Ectodermal cell (in vitro differentiated cells): Measurements from ENCODE around the gene INTS11.

ENCODE experiments used
- H3K27ac ChIP-seq: 2 replicates; pipeline ENCODE4 v1.7.0; 2013; ENCODE audit warnings: mild to moderate bottlenecking, low read depth, low read length; ENCODE audit not compliant: insufficient read depth, poor library complexity, severe bottlenecking
- H3K27me3 ChIP-seq: 2 replicates; pipeline ENCODE4 v1.7.0; 2013; ENCODE audit warnings: mild to moderate bottlenecking, low read length; ENCODE audit not compliant: insufficient read depth, control insufficient read depth, poor library complexity, severe bottlenecking
- H3K36me3 ChIP-seq: one replicate; pipeline ENCODE4 v1.7.0; 2013; ENCODE audit warnings: low read length; ENCODE audit not compliant: control insufficient read depth, insufficient read depth
- H3K4me1 ChIP-seq: one replicate; pipeline ENCODE4 v1.7.0; 2013; ENCODE audit warnings: low read length; ENCODE audit not compliant: control insufficient read depth, insufficient read depth
- H3K4me3 ChIP-seq: 2 replicates; pipeline ENCODE4 v1.7.0; 2013; ENCODE audit warnings: low read depth, low read length, control low read depth; ENCODE audit not compliant: insufficient read depth
- H3K9me3 ChIP-seq: 2 replicates; pipeline ENCODE4 v1.7.0; 2013; ENCODE audit warnings: mild to moderate bottlenecking, low read length, moderate library complexity; ENCODE audit not compliant: control insufficient read depth
- WGBS, 2 experiments: methylation state at CpG; one replicate each; pipeline ENCODE4 v1.1.7; 2013; ENCODE audit warnings: missing lambda C conversion rate in 2 of 2; 5-methylcytosine and 5-hydroxymethylcytosine counted together

The INTS11 gene

DNA sequence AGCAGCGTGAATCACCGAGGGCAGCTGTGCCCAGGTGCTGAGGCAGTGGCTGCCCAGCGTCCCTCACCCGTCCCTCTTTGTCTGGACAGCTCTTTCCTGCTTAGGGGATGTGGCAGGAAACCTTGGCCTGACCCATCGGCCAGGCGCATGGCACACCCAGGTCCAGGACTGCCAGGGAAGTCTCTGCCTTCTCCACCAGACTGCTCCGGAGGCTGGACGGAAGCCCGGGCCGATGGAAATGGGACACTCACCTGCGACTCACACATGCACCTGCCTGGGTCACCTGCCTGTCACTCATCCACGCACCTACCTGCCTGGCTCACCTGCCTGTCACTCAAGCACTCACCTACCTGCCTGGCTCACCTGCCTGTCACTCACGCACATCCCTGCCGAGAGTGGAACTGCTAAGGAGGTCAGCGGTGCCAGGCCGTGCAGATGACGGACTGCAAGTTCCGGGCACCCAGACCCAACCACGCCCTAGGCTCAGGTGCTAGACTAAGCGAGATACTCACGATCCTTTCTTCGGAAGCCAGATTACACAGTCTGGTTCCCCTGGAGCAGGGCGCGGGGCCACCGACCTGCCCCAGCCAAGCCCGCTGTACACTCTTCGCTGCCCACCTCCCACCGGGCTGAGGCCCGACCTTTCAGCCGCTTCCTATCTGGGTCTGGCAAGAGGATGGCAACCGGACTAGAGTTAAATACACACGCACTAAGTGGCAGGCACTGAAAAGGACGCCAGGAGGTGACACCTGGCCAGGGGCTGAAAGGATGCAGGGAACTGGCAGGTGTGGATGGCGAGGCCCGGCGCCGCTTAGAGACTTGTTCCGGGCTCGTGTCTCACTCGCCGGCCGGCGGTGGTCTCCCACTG is 51.9 kb downstream of the INTS11 start:
- H3K4me3 ChIP-seq: peak overlapping the region; percentile 97
- H3K27me3 ChIP-seq: no peaks in the 10 kb centered on the region
- H3K27ac ChIP-seq: no peak overlapping the region
- no peaks in the 10 kb centered on the region for H3K9me3 ChIP-seq
- peaks cover 5% of the 10 kb centered on the region for H3K36me3 ChIP-seq
- WGBS, 2 experiments: 57% methylated on average over 43 of the region's 43 CpGs
- peaks cover 22% of the 10 kb centered on the region for H3K4me1 ChIP-seq

DNA sequence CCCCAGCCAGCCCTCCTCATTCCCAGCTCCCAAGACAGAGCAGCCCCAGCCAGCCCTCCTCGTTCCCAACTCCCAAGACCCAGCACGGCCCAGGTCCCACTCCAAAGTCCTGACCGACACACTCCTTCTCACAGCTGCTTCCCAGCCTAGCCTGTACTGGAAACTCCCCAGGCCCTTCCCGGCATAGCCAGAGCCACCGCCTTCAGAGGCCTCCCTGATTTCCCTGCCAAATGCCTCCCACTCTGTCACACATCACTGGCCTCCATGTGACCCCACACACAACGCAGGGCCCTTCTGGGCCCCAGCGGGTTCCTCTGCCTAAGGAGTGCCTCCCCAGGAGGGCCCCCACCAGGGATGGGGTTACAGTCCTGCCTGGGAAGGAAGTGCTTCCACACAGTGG is 53.6 kb downstream of the INTS11 start:
- WGBS, 2 experiments: 92 to 95% methylated on average over 7 of the region's 7 CpGs
- Histone ChIP-seq H3K4me1 (peaks cover 22% of the 10 kb centered on the region), H3K4me3 (no peak overlapping the region), H3K36me3 (peaks cover 9% of the 10 kb centered on the region), H3K27me3 (no peaks in the 10 kb centered on the region), H3K27ac (no peak overlapping the region), H3K9me3 (no peaks in the 10 kb centered on the region)

DNA sequence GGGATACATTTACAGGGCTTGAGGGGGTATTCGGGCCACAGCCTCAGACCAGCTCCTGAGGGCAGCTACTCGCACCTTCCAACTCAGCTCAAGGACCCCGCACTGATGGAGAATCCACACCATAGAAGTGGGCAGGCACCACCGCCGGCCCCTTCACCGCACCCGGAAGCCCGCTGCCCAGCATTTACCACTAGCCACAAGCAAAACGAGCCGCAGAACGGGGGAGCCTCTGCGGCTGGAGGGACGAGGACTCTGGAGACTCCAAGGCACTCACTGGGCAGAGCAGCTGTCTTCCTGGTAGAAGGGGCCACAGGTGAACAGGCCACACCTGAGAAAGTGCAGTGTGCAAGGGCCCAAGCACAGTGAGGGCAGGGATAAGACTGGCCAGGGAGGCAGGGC is 56.2 kb downstream of the INTS11 start:
- WGBS, 2 experiments: 96% methylated on average over 13 of the region's 13 CpGs
- no peaks in the 10 kb centered on the region for H3K9me3 ChIP-seq
- H3K4me3 ChIP-seq: no peak overlapping the region
- no peak overlapping the region for H3K27ac ChIP-seq
- H3K4me1 ChIP-seq: peaks cover 14% of the 10 kb centered on the region
- H3K27me3 ChIP-seq: no peaks in the 10 kb centered on the region
- peaks cover 18% of the 10 kb centered on the region for H3K36me3 ChIP-seq

DNA sequence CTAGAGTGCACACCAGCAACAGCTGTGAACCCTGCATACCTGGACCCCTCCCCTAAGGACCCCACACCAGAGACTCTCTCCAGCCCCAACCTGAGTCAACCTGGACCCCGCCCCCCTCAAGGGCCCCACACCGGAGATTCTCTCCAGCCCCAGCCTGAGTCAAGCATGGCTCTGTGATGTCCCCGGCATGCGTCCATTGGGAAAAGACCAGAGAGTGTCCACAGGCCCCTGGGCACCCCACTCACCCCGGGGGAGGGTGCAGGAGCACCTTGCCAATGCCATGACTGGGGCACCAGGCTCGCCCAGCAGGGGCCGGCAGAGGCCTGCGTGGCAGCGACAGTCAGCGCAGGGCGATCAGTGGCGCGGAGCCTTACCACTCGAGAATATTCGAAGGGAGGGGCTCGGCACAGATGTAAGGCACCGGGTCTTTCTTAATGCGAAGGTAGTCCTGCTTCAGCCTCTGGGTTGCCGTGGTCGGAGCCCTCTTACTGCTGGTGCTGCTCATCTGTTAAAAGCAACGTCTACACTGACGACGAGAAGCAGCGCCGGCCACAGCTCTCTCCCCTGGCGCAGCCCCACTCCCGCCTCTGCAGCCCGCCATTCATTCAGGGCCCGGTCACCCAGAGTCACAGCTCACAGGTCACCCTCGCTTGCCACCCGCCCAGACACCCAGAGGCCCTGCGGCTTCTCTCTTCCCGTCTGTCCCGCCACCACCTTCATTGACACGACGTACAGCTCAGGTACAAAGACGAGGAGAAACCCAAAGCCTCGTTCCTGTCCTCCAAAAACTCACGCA is 56.8 kb downstream of the INTS11 start:
- Histone ChIP-seq H3K4me1 (peaks cover 14% of the 10 kb centered on the region), H3K27ac (no peak overlapping the region), H3K27me3 (no peaks in the 10 kb centered on the region), H3K9me3 (no peaks in the 10 kb centered on the region), H3K4me3 (no peak overlapping the region), H3K36me3 (peaks cover 24% of the 10 kb centered on the region)
- WGBS, 2 experiments: 97% methylated on average over 39 of the region's 39 CpGs

DNA sequence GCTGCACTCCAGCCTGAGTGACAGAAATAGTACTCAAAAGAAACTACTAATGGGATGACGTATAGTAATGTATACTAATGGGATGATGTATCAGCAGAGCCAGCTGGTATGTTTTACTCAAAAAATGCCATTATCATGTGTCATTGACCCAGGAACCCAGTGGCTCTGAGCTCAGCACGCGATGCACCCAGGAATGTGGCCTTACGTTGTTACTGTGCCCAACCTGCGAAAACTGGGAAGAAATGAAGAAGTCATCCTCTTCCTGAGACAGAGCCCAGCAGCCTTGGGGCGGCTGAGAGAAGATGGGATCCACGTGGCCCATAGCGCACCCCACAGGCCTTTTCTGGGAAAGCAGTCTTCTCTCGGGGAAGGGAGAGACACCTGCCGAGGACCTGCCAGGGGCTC is 59.6 kb downstream of the INTS11 start:
- no peak overlapping the region for H3K27ac ChIP-seq
- no peaks in the 10 kb centered on the region for H3K4me1 ChIP-seq
- no peaks in the 10 kb centered on the region for H3K27me3 ChIP-seq
- peaks cover 32% of the 10 kb centered on the region for H3K36me3 ChIP-seq
- no peaks in the 10 kb centered on the region for H3K9me3 ChIP-seq
- H3K4me3 ChIP-seq: no peak overlapping the region
- WGBS, 2 experiments: 89 to 92% methylated on average over 10 of the region's 10 CpGs

DNA sequence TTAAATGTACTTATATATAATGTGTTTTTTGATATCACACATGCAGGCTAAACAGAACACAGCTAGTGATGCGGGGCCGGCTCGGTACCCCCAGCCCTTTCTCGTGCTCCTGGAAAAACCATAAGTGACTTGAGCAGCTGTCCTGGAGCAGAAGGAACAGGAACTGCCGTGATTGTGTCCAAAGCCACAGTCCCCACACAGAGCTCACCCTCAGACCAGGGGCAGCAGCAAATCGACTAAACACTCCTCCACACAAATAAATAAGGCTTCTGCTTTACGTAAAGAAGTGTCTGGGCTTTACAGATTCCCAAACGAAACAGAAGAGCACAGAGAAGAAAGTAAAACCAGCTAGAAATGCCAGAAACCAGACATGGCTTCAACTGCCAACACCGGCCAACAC is 60.4 kb downstream of the INTS11 start:
- H3K4me3 ChIP-seq: no peak overlapping the region
- peaks cover 38% of the 10 kb centered on the region for H3K36me3 ChIP-seq
- 96 to 97% methylated on average over 9 of the region's 9 CpGs for WGBS, 2 experiments
- no peaks in the 10 kb centered on the region for H3K4me1 ChIP-seq
- no peak overlapping the region for H3K27ac ChIP-seq
- no peaks in the 10 kb centered on the region for H3K27me3 ChIP-seq
- H3K9me3 ChIP-seq: no peaks in the 10 kb centered on the region

DNA sequence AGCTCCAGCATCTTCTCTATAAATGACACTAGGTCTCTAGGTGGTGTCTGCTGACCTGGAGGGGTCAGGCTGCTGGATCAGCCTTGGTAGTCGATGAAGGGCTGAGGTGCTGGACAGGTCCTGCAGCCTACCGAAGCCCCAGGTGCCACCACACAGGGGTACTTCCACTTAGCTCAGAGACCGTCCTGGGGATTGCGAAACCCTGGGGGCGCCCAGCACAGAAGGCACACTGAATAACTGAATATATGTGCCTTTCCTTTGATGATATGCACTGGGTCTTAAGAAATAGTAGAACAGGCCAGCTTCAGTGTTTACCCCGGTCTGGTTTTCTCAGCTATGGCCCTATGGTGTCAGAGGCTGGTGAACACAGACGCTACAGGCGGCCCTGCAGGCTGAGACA is 61.7 kb downstream of the INTS11 start:
- H3K9me3 ChIP-seq: no peaks in the 10 kb centered on the region
- H3K27ac ChIP-seq: no peak overlapping the region
- 96 to 97% methylated on average over 8 of the region's 8 CpGs for WGBS, 2 experiments
- no peaks in the 10 kb centered on the region for H3K27me3 ChIP-seq
- H3K4me3 ChIP-seq: no peak overlapping the region
- peaks cover 36% of the 10 kb centered on the region for H3K36me3 ChIP-seq
- peaks cover 4% of the 10 kb centered on the region for H3K4me1 ChIP-seq

DNA sequence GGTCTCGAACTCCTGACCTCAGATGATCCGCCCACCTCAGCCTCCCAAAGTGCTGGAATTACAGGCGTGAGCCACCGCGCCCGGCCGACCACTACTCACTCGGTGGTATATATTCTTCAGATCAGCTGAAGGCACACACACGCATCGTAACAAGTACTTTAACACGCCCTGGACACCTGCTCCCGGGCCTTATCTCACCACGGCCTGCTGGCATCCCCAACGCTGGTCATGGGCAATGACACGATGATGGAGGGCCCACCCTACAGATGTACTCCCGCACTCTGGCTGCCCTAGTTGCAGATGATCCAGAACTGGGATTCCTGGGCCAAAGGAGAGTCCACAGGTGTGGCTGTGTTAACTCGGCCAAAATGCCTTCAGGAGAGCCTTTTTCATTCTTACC is 62.4 kb downstream of the INTS11 start:
- Histone ChIP-seq H3K36me3 (peaks cover 33% of the 10 kb centered on the region), H3K4me3 (no peak overlapping the region), H3K9me3 (no peaks in the 10 kb centered on the region), H3K4me1 (peaks cover 6% of the 10 kb centered on the region), H3K27ac (no peak overlapping the region), H3K27me3 (no peaks in the 10 kb centered on the region)
- 96 to 97% methylated on average over 17 of the region's 17 CpGs for WGBS, 2 experiments
